SU-DHL-6 (cell line): ENCODE measurements around the gene SLC14A1.

Experiments
- H2AFZ ChIP-seq: fragments of 200-600 bp; sonication (generic); 2 replicates; pipeline ENCODE4 v1.6.1; 2014; ENCODE audit warnings: low read depth, mild to moderate bottlenecking, moderate library complexity, mixed read lengths, antibody characterized with exemption, low read length; ENCODE audit not compliant: severe bottlenecking
- H3F3A ChIP-seq: fragments of 200-600 bp; shearing (Covaris generic); 2 replicates; pipeline ENCODE4 v1.6.0; 2016; ENCODE audit warnings: antibody characterized with exemption, mild to moderate bottlenecking; ENCODE audit not compliant: insufficient read depth
- H3K27ac ChIP-seq: fragments of 200-600 bp; sonication (generic); 2 replicates; pipeline ENCODE4 v1.5.1; 2016; ENCODE audit warnings: low read depth, mild to moderate bottlenecking, low read length, moderate library complexity, mixed read lengths
- H3K27me3 ChIP-seq: fragments of 200-600 bp; sonication (generic), shearing (Covaris generic); 2 replicates; pipeline ENCODE4 v1.6.0; 2014; ENCODE audit warnings: mild to moderate bottlenecking, low read length
- H3K36me3 ChIP-seq: fragments of 200-600 bp; sonication (generic); 2 replicates; pipeline ENCODE4 v1.6.1; 2014; ENCODE audit warnings: mild to moderate bottlenecking, low read length, mixed read lengths
- H3K4me2 ChIP-seq: fragments of 300-600, 200-600 bp; shearing (Covaris generic), sonication (generic); 2 replicates; pipeline ENCODE4 v1.6.0; 2014; ENCODE audit warnings: low read length, low read depth, mild to moderate bottlenecking; ENCODE audit not compliant: poor library complexity, severe bottlenecking
- H3K4me3 ChIP-seq: fragments of 200-600 bp; sonication (generic); 2 replicates; pipeline ENCODE4 v1.5.1; 2014; ENCODE audit warnings: antibody characterized with exemption, low read length, mild to moderate bottlenecking, mixed read lengths; ENCODE audit not compliant: insufficient read depth, poor library complexity, severe bottlenecking
- H3K79me2 ChIP-seq: fragments of 200-600 bp; sonication (generic); 2 replicates; pipeline ENCODE4 v1.6.1; 2014; ENCODE audit warnings: mild to moderate bottlenecking, low read length, moderate library complexity; ENCODE audit not compliant: insufficient read depth
- H3K9ac ChIP-seq: fragments of 200-600 bp; sonication (generic); 2 replicates; pipeline ENCODE4 v1.7.0; 2014; ENCODE audit warnings: mild to moderate bottlenecking, low read length
- H3K9me2 ChIP-seq: fragments of 200-600 bp; sonication (generic); replicated peaks from 2 replicates; pipeline ENCODE4 v1.6.1; 2014; ENCODE audit warnings: low read length; ENCODE audit not compliant: insufficient read depth
- H3K9me3 ChIP-seq: fragments of 200-600 bp; sonication (generic); 2 replicates; pipeline ENCODE4 v1.6.1; 2014; ENCODE audit warnings: low read length, mixed read lengths; ENCODE audit not compliant: insufficient read depth
- H4K20me1 ChIP-seq: fragments of 200-600 bp; sonication (generic); 2 replicates; pipeline ENCODE4 v1.6.1; 2014; ENCODE audit warnings: low read depth, mild to moderate bottlenecking, antibody characterized with exemption, low read length, moderate library complexity, mixed read lengths
- CTCF ChIP-seq: fragments of 200-600 bp; sonication (generic); IDR thresholded peaks from one replicate; pipeline ENCODE4 v1.5.1; 2017; ENCODE audit warnings: antibody characterized with exemption, mild to moderate bottlenecking, low read length, moderate library complexity; ENCODE audit not compliant: insufficient read depth, poor library complexity, severe bottlenecking
- EZH2phosphoT487 ChIP-seq: fragments of 200-600 bp; sonication (generic), shearing (Covaris generic); conservative IDR thresholded peaks from 2 replicates; pipeline ENCODE4 v1.6.1; 2018; ENCODE audit warnings: mild to moderate bottlenecking, antibody characterized with exemption, low read length, moderate library complexity, mixed read lengths

Gene SLC14A1

DNA sequence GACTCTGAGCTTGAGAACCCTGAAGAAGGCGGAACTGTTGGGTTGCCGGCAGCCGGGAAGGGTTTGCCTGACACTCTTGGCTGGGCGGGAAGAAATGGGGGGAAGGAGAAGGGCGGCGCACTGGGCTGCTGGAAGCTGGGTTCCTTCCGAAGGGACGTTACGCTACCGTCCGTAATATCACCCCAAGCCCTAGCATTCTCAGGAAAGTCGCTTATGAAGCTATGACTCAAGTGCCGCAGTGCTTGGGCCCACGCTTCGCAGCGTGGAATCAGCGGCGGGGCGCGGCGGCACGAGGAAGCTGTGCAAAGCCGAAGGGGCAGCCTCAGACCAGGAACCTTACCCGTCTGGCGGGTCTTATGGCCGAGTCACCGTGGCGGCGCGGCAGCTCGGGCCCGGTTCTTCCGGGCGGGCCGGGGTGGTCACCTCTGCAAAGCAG lies 51.3 kb downstream of the SLC14A1 start:
- no peak for TF ChIP-seq EZH2phosphoT487
- TF ChIP-seq CTCF = no peak
- H4K20me1 ChIP-seq = no peaks in the 10 kb centered on the region
- no peaks in the 10 kb centered on the region for H3K79me2 ChIP-seq
- H3F3A ChIP-seq = no peaks in the 10 kb centered on the region
- H3K9me2 ChIP-seq = no peaks in the 10 kb centered on the region
- no peaks in the 10 kb centered on the region for H3K9me3 ChIP-seq
- H3K27me3 ChIP-seq = no peaks in the 10 kb centered on the region
- H3K27ac ChIP-seq = no peak overlapping the region
- no peak overlapping the region for H3K4me2 ChIP-seq
- H3K36me3 ChIP-seq = no peaks in the 10 kb centered on the region
- no peak overlapping the region for H3K9ac ChIP-seq
- H2AFZ ChIP-seq = no peak overlapping the region
- H3K4me3 ChIP-seq = no peak overlapping the region

DNA sequence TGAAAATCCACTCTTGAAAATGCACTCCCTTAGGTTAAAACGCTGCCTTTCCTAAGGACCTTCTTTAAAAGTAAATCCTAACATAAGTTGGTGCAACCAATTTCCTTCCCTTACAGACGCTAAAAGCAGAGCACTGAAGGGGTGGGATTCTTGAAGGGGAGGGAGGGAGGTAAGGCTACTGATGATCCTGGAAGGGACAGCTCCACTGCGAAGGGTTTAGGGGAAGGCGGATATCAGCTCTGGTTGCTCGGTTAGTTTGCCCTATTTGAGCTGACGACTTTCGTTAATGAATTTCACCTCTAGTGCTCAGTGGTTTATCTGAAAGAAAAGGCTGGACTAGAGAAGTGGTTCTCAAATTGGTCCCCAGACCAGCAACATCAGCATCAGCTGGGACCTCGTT lies 51.8 kb downstream of the SLC14A1 start:
- Histone ChIP-seq H4K20me1 (no peaks in the 10 kb centered on the region), H3K27me3 (no peaks in the 10 kb centered on the region), H3K9me3 (no peaks in the 10 kb centered on the region), H3K9ac (no peak overlapping the region), H2AFZ (no peak overlapping the region), H3K9me2 (no peaks in the 10 kb centered on the region), H3K79me2 (no peaks in the 10 kb centered on the region), H3K4me3 (no peak overlapping the region), H3K4me2 (no peak overlapping the region), H3F3A (no peaks in the 10 kb centered on the region), H3K36me3 (no peaks in the 10 kb centered on the region), H3K27ac (no peak overlapping the region)
- no peak for TF ChIP-seq CTCF
- no peak for TF ChIP-seq EZH2phosphoT487

- Histone ChIP-seq H3K4me2 (no peak overlapping the region), H2AFZ (no peak overlapping the region), H3K27ac (no peak overlapping the region), H4K20me1 (no peaks in the 10 kb centered on the region), H3K9ac (no peak overlapping the region), H3K9me2 (no peaks in the 10 kb centered on the region), H3K4me3 (no peak overlapping the region), H3F3A (no peaks in the 10 kb centered on the region), H3K27me3 (no peaks in the 10 kb centered on the region), H3K36me3 (no peaks in the 10 kb centered on the region), H3K79me2 (no peaks in the 10 kb centered on the region), H3K9me3 (no peaks in the 10 kb centered on the region)
- TF ChIP-seq CTCF (no peak), EZH2phosphoT487 (no peak)
These were observed 53.4 kb downstream of the SLC14A1 start for GRCh38 chr18:45777393-45777792.

- no peak overlapping the region for H3K9ac ChIP-seq
- H3K4me2 ChIP-seq = no peak overlapping the region
- no peaks in the 10 kb centered on the region for H3F3A ChIP-seq
- no peaks in the 10 kb centered on the region for H3K9me2 ChIP-seq
- H3K27ac ChIP-seq = no peak overlapping the region
- no peak for TF ChIP-seq EZH2phosphoT487
- TF ChIP-seq CTCF = no peak
- no peaks in the 10 kb centered on the region for H3K9me3 ChIP-seq
- H3K36me3 ChIP-seq = no peaks in the 10 kb centered on the region
- no peaks in the 10 kb centered on the region for H4K20me1 ChIP-seq
- no peaks in the 10 kb centered on the region for H3K79me2 ChIP-seq
- H3K27me3 ChIP-seq = no peaks in the 10 kb centered on the region
- no peak overlapping the region for H3K4me3 ChIP-seq
- no peak overlapping the region for H2AFZ ChIP-seq
These were observed 56.6 kb downstream of the SLC14A1 start for GRCh38 chr18:45780568-45780967.
